ENCODE results near the gene GALNT9.

Gene GALNT9

GRCh38 chr12:132356691-132357622, 27.6 kb upstream of the GALNT9 start:
- Histone ChIP-seq H3K27ac (ENCODE audit: low read length) (no peak overlapping the region), H3K36me3 (ENCODE audit: control insufficient read depth, low read depth, low read length) (no peaks in the 10 kb centered on the region), H3K4me1 (ENCODE audit: control insufficient read depth, low read depth, low read length) (peaks cover 12% of the 10 kb centered on the region), H3K27me3 (ENCODE audit: control insufficient read depth, insufficient read depth, low read length) (peaks cover 45% of the 10 kb centered on the region), H3K9me3 (ENCODE audit: control insufficient read depth, low read depth, low read length) (no peaks in the 10 kb centered on the region), H3K9ac (ENCODE audit: low read length) (no peak overlapping the region), H3K4me3 (ENCODE audit: low read length) (no peak overlapping the region)

- peaks cover 53% of the 10 kb centered on the region for H3K27me3 ChIP-seq (ENCODE audit: control insufficient read depth, insufficient read depth, low read length)
- H3K27ac ChIP-seq (ENCODE audit: low read length), result no peak overlapping the region
- H3K9me3 ChIP-seq (ENCODE audit: control insufficient read depth, low read depth, low read length), result no peaks in the 10 kb centered on the region
- H3K4me1 ChIP-seq (ENCODE audit: control insufficient read depth, low read depth, low read length), result peaks cover 12% of the 10 kb centered on the region
- no peaks in the 10 kb centered on the region for H3K36me3 ChIP-seq (ENCODE audit: control insufficient read depth, low read depth, low read length)
- no peak overlapping the region for H3K9ac ChIP-seq (ENCODE audit: low read length)
- H3K4me3 ChIP-seq (ENCODE audit: low read length), result no peak overlapping the region
These were observed 26.6 kb upstream of the GALNT9 start for GRCh38 chr12:132355742-132356681.

- Histone ChIP-seq H3K4me1 (ENCODE audit: control insufficient read depth, low read depth, low read length) (peaks cover 12% of the 10 kb centered on the region), H3K9me3 (ENCODE audit: control insufficient read depth, low read depth, low read length) (no peaks in the 10 kb centered on the region), H3K9ac (ENCODE audit: low read length) (no peak overlapping the region)
These were observed 25.7 kb upstream of the GALNT9 start for GRCh38 chr12:132354982-132355680.

GRCh38 chr12:132354211-132354981, 25.0 kb upstream of the GALNT9 start:
- Histone ChIP-seq H3K9ac (ENCODE audit: low read length) (no peak overlapping the region), H3K4me3 (ENCODE audit: low read length) (no peak overlapping the region), H3K9me3 (ENCODE audit: control insufficient read depth, low read depth, low read length) (no peaks in the 10 kb centered on the region), H3K36me3 (ENCODE audit: control insufficient read depth, low read depth, low read length) (no peaks in the 10 kb centered on the region), H3K27ac (ENCODE audit: low read length) (no peak overlapping the region), H3K27me3 (ENCODE audit: control insufficient read depth, insufficient read depth, low read length) (peaks cover 62% of the 10 kb centered on the region), H3K4me1 (ENCODE audit: control insufficient read depth, low read depth, low read length) (peaks cover 12% of the 10 kb centered on the region)

More at GRCh38 chr12:132354982-132355680, 25.7 kb upstream of the GALNT9 start:
- Histone ChIP-seq H3K36me3 (ENCODE audit: control insufficient read depth, low read depth, low read length) (no peaks in the 10 kb centered on the region), H3K27ac (ENCODE audit: low read length) (no peak overlapping the region), H3K27me3 (ENCODE audit: control insufficient read depth, insufficient read depth, low read length) (peaks cover 58% of the 10 kb centered on the region), H3K4me3 (ENCODE audit: low read length) (no peak overlapping the region)

GRCh38 chr12:132353811-132354210, 24.4 kb upstream of the GALNT9 start:
- H3K9me3 ChIP-seq (ENCODE audit: control insufficient read depth, low read depth, low read length), result no peaks in the 10 kb centered on the region
- H3K27ac ChIP-seq (ENCODE audit: low read length), result no peak overlapping the region
- H3K4me3 ChIP-seq (ENCODE audit: low read length), result no peak overlapping the region
- H3K9ac ChIP-seq (ENCODE audit: low read length), result no peak overlapping the region
- H3K36me3 ChIP-seq (ENCODE audit: control insufficient read depth, low read depth, low read length), result no peaks in the 10 kb centered on the region
- H3K27me3 ChIP-seq (ENCODE audit: control insufficient read depth, insufficient read depth, low read length), result peaks cover 68% of the 10 kb centered on the region
- H3K4me1 ChIP-seq (ENCODE audit: control insufficient read depth, low read depth, low read length), result peaks cover 12% of the 10 kb centered on the region

GRCh38 chr12:132352896-132353800, 23.8 kb upstream of the GALNT9 start:
- Histone ChIP-seq H3K9ac (ENCODE audit: low read length) (no peak overlapping the region), H3K27me3 (ENCODE audit: control insufficient read depth, insufficient read depth, low read length) (peaks cover 75% of the 10 kb centered on the region), H3K4me1 (ENCODE audit: control insufficient read depth, low read depth, low read length) (peaks cover 12% of the 10 kb centered on the region), H3K36me3 (ENCODE audit: control insufficient read depth, low read depth, low read length) (no peaks in the 10 kb centered on the region), H3K9me3 (ENCODE audit: control insufficient read depth, low read depth, low read length) (no peaks in the 10 kb centered on the region), H3K4me3 (ENCODE audit: low read length) (no peak overlapping the region), H3K27ac (ENCODE audit: low read length) (no peak overlapping the region)

GRCh38 chr12:132351751-132352495, 22.5 kb upstream of the GALNT9 start:
- no peak overlapping the region for H3K9ac ChIP-seq (ENCODE audit: low read length)
- H3K4me3 ChIP-seq (ENCODE audit: low read length), result no peak overlapping the region
- H3K36me3 ChIP-seq (ENCODE audit: control insufficient read depth, low read depth, low read length), result no peaks in the 10 kb centered on the region
- H3K4me1 ChIP-seq (ENCODE audit: control insufficient read depth, low read depth, low read length), result peaks cover 11% of the 10 kb centered on the region
- H3K27ac ChIP-seq (ENCODE audit: low read length), result no peak overlapping the region
- no peaks in the 10 kb centered on the region for H3K9me3 ChIP-seq (ENCODE audit: control insufficient read depth, low read depth, low read length)
- H3K27me3 ChIP-seq (ENCODE audit: control insufficient read depth, insufficient read depth, low read length), result peaks cover 74% of the 10 kb centered on the region

GRCh38 chr12:132349501-132350131, 20.2 kb upstream of the GALNT9 start:
- Histone ChIP-seq H3K27me3 (ENCODE audit: control insufficient read depth, insufficient read depth, low read length) (peaks cover 57% of the 10 kb centered on the region), H3K9me3 (ENCODE audit: control insufficient read depth, low read depth, low read length) (no peaks in the 10 kb centered on the region), H3K4me1 (ENCODE audit: control insufficient read depth, low read depth, low read length) (peaks cover 3% of the 10 kb centered on the region), H3K9ac (ENCODE audit: low read length) (no peak overlapping the region), H3K4me3 (ENCODE audit: low read length) (no peak overlapping the region), H3K36me3 (ENCODE audit: control insufficient read depth, low read depth, low read length) (no peaks in the 10 kb centered on the region), H3K27ac (ENCODE audit: low read length) (no peak overlapping the region)

- Histone ChIP-seq H3K36me3 (ENCODE audit: control insufficient read depth, low read depth, low read length) (no peaks in the 10 kb centered on the region), H3K27ac (ENCODE audit: low read length) (no peak overlapping the region), H3K27me3 (ENCODE audit: control insufficient read depth, insufficient read depth, low read length) (peaks cover 59% of the 10 kb centered on the region), H3K9me3 (ENCODE audit: control insufficient read depth, low read depth, low read length) (no peaks in the 10 kb centered on the region), H3K9ac (ENCODE audit: low read length) (no peak overlapping the region), H3K4me1 (ENCODE audit: control insufficient read depth, low read depth, low read length) (no peaks in the 10 kb centered on the region), H3K4me3 (ENCODE audit: low read length) (no peak overlapping the region)
These were observed 18.8 kb upstream of the GALNT9 start for GRCh38 chr12:132348176-132348575.

All from iPS-18a (cell line).